ENCODE results near the gene RET.

Gene RET

GRCh38 chr10:43069211-43069515, 7.7 kb upstream of the RET start:
- Histone ChIP-seq H3K36me3 (ENCODE audit: insufficient read depth, low read length) (no peaks in the 10 kb centered on the region), H3K9me3 (ENCODE audit: low read depth, low read length) (no peaks in the 10 kb centered on the region), H3K9ac (ENCODE audit: insufficient read length) (no peak overlapping the region), H3K27ac (no peak overlapping the region), H3K4me3 (no peak overlapping the region)
- DNase-seq (ENCODE audit: low read depth, low spot score) = no peak
- no peak for TF ChIP-seq EZH2 (IDR thresholded peaks at IDR 0.05)
- TF ChIP-seq FOXP2 (optimal IDR thresholded peaks at IDR 0.05; ENCODE audit: control extremely low read depth, extremely low read length, insufficient read depth) = no peak
- TF ChIP-seq POLR2AphosphoS5 (IDR thresholded peaks at IDR 0.05; ENCODE audit: borderline replicate concordance, low read depth, low read length) = no peak

- no peak overlapping the region for H3K9ac ChIP-seq (ENCODE audit: insufficient read length)
- TF ChIP-seq FOXP2 (optimal IDR thresholded peaks at IDR 0.05; ENCODE audit: control extremely low read depth, extremely low read length, insufficient read depth) = no peak
- TF ChIP-seq EZH2 (IDR thresholded peaks at IDR 0.05) = no peak
- no peak for TF ChIP-seq POLR2AphosphoS5 (IDR thresholded peaks at IDR 0.05; ENCODE audit: borderline replicate concordance, low read depth, low read length)
Observed at GRCh38 chr10:43069579-43069978, 7.3 kb upstream of the RET start.

GRCh38 chr10:43070121-43071085, 6.5 kb upstream of the RET start:
- Histone ChIP-seq H3K36me3 (ENCODE audit: insufficient read depth, low read length) (no peaks in the 10 kb centered on the region), H3K4me3 (no peak overlapping the region), H3K27ac (no peak overlapping the region), H3K9me3 (ENCODE audit: low read depth, low read length) (no peaks in the 10 kb centered on the region), H3K9ac (ENCODE audit: insufficient read length) (no peak overlapping the region)
- DNase-seq (ENCODE audit: low read depth, low spot score) = no peak
- TF ChIP-seq POLR2AphosphoS5 (IDR thresholded peaks at IDR 0.05; ENCODE audit: borderline replicate concordance, low read depth, low read length) = no peak
- TF ChIP-seq EZH2 (IDR thresholded peaks at IDR 0.05) = no peak
- no peak for TF ChIP-seq FOXP2 (optimal IDR thresholded peaks at IDR 0.05; ENCODE audit: control extremely low read depth, extremely low read length, insufficient read depth)

More at GRCh38 chr10:43069579-43069978, 7.3 kb upstream of the RET start:
- Histone ChIP-seq H3K36me3 (ENCODE audit: insufficient read depth, low read length) (no peaks in the 10 kb centered on the region), H3K4me3 (no peak overlapping the region), H3K9me3 (ENCODE audit: low read depth, low read length) (no peaks in the 10 kb centered on the region), H3K27ac (no peak overlapping the region)
- DNase-seq (ENCODE audit: low read depth, low spot score) = no peak

- H3K9me3 ChIP-seq (ENCODE audit: low read depth, low read length) = no peaks in the 10 kb centered on the region
- H3K9ac ChIP-seq (ENCODE audit: insufficient read length) = no peak overlapping the region
- no peak overlapping the region for H3K27ac ChIP-seq
- H3K4me3 ChIP-seq = no peak overlapping the region
- no peak for DNase-seq (ENCODE audit: low read depth, low spot score)
- TF ChIP-seq POLR2AphosphoS5 (IDR thresholded peaks at IDR 0.05; ENCODE audit: borderline replicate concordance, low read depth, low read length) (no peak), FOXP2 (optimal IDR thresholded peaks at IDR 0.05; ENCODE audit: control extremely low read depth, extremely low read length, insufficient read depth) (no peak), EZH2 (IDR thresholded peaks at IDR 0.05) (no peak)
- no peaks in the 10 kb centered on the region for H3K36me3 ChIP-seq (ENCODE audit: insufficient read depth, low read length)
Observed at GRCh38 chr10:43071865-43072650, 4.8 kb upstream of the RET start.

GRCh38 chr10:43073191-43073590, 3.7 kb upstream of the RET start:
- TF ChIP-seq FOXP2 (optimal IDR thresholded peaks at IDR 0.05; ENCODE audit: control extremely low read depth, extremely low read length, insufficient read depth) (no peak), EZH2 (IDR thresholded peaks at IDR 0.05) (no peak), POLR2AphosphoS5 (IDR thresholded peaks at IDR 0.05; ENCODE audit: borderline replicate concordance, low read depth, low read length) (no peak)
- no peak overlapping the region for H3K9ac ChIP-seq (ENCODE audit: insufficient read length)
- no peak for DNase-seq (ENCODE audit: low read depth, low spot score)
- no peak overlapping the region for H3K27ac ChIP-seq
- no peaks in the 10 kb centered on the region for H3K36me3 ChIP-seq (ENCODE audit: insufficient read depth, low read length)
- H3K9me3 ChIP-seq (ENCODE audit: low read depth, low read length) = no peaks in the 10 kb centered on the region
- no peak overlapping the region for H3K4me3 ChIP-seq

GRCh38 chr10:43073721-43074120, 3.1 kb upstream of the RET start:
- DNase-seq (ENCODE audit: low read depth, low spot score) = no peak
- no peak for TF ChIP-seq EZH2 (IDR thresholded peaks at IDR 0.05)
- no peak for TF ChIP-seq POLR2AphosphoS5 (IDR thresholded peaks at IDR 0.05; ENCODE audit: borderline replicate concordance, low read depth, low read length)
- TF ChIP-seq FOXP2 (optimal IDR thresholded peaks at IDR 0.05; ENCODE audit: control extremely low read depth, extremely low read length, insufficient read depth) = no peak
- no peak overlapping the region for H3K4me3 ChIP-seq
- no peak overlapping the region for H3K27ac ChIP-seq
- no peak overlapping the region for H3K9ac ChIP-seq (ENCODE audit: insufficient read length)
- H3K36me3 ChIP-seq (ENCODE audit: insufficient read depth, low read length) = no peaks in the 10 kb centered on the region
- no peaks in the 10 kb centered on the region for H3K9me3 ChIP-seq (ENCODE audit: low read depth, low read length)

- Histone ChIP-seq H3K4me3 (no peak overlapping the region), H3K9me3 (ENCODE audit: low read depth, low read length) (no peaks in the 10 kb centered on the region), H3K27ac (no peak overlapping the region), H3K9ac (ENCODE audit: insufficient read length) (no peak overlapping the region), H3K36me3 (ENCODE audit: insufficient read depth, low read length) (no peaks in the 10 kb centered on the region)
- DNase-seq (ENCODE audit: low read depth, low spot score) = no peak
- no peak for TF ChIP-seq POLR2AphosphoS5 (IDR thresholded peaks at IDR 0.05; ENCODE audit: borderline replicate concordance, low read depth, low read length)
- no peak for TF ChIP-seq EZH2 (IDR thresholded peaks at IDR 0.05)
- TF ChIP-seq FOXP2 (optimal IDR thresholded peaks at IDR 0.05; ENCODE audit: control extremely low read depth, extremely low read length, insufficient read depth) = no peak
Observed at GRCh38 chr10:43074409-43074808, 2.5 kb upstream of the RET start.

GRCh38 chr10:43074827-43075611, 1.9 kb upstream of the RET start:
- Histone ChIP-seq H3K9me3 (ENCODE audit: low read depth, low read length) (no peaks in the 10 kb centered on the region), H3K27ac (no peak overlapping the region), H3K4me3 (no peak overlapping the region), H3K9ac (ENCODE audit: insufficient read length) (no peak overlapping the region), H3K36me3 (ENCODE audit: insufficient read depth, low read length) (no peaks in the 10 kb centered on the region)
- DNase-seq (ENCODE audit: low read depth, low spot score) = no peak
- TF ChIP-seq POLR2AphosphoS5 (IDR thresholded peaks at IDR 0.05; ENCODE audit: borderline replicate concordance, low read depth, low read length) = no peak
- no peak for TF ChIP-seq FOXP2 (optimal IDR thresholded peaks at IDR 0.05; ENCODE audit: control extremely low read depth, extremely low read length, insufficient read depth)
- no peak for TF ChIP-seq EZH2 (IDR thresholded peaks at IDR 0.05)
